ENCODE results near the gene CDC20. TPM values are rescaled to one million over a fixed set of nuclear protein-coding genes. Genes with fewer than 3 reads are reported as not detected.

The CDC20 gene
- total RNA-seq, 2 experiments from 2014 or later = 179 to 194 TPM

DNA sequence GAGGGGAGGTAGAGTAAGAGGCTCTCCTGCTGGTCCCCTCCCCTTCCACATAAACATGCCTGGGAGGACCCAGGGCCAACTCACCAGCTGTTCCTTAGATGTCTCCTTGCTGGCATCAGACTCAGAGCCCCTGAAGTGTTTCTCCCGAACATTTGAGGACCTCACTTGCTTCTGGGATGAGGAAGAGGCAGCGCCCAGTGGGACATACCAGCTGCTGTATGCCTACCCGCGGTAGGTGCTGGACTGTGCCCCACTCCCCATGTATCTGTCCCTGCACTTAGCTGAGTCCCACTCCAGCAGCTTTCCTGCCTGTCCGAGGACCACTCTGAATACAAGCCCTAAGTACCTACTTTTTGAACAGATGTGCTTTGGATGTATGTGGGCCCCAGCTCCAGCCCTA is 20.8 kb upstream of the CDC20 start:
- Mint-ChIP-seq H3K4me1 (ENCODE audit: low read depth) (no peaks in the 10 kb centered on the region), H3K4me3 (no peak overlapping the region), H3K27ac (no peak overlapping the region), H3K36me3 (ENCODE audit: low read depth) (no peaks in the 10 kb centered on the region), H3K9me3 (no peaks in the 10 kb centered on the region), H3K27me3 (ENCODE audit: low read depth) (no peaks in the 10 kb centered on the region)
- intact Hi-C loops (cut with micrococcal nuclease) = no loop called here
- DNase-seq = no peak
- CTCF ChIA-PET = interaction anchor here (0.6 kb wide), 1 partner anchor 359 kb away, joined by 3 read pairs; no protein-coding TSS in a partner anchor

- H3K27ac Mint-ChIP-seq = no peak overlapping the region
- H3K27me3 Mint-ChIP-seq (ENCODE audit: low read depth) = no peaks in the 10 kb centered on the region
- no peak overlapping the region for H3K4me3 Mint-ChIP-seq
- no peaks in the 10 kb centered on the region for H3K9me3 Mint-ChIP-seq
- CTCF ChIA-PET = no interaction called here
- intact Hi-C loops (cut with micrococcal nuclease) = no loop called here
- no peaks in the 10 kb centered on the region for H3K36me3 Mint-ChIP-seq (ENCODE audit: low read depth)
- no peaks in the 10 kb centered on the region for H3K4me1 Mint-ChIP-seq (ENCODE audit: low read depth)
- DNase-seq = no peak
Measured at GRCh38 chr1:43339584-43340232, 19.1 kb upstream of the CDC20 start.

- Mint-ChIP-seq H3K4me3 (no peak overlapping the region), H3K36me3 (ENCODE audit: low read depth) (no peaks in the 10 kb centered on the region), H3K9me3 (no peaks in the 10 kb centered on the region), H3K27ac (no peak overlapping the region), H3K4me1 (ENCODE audit: low read depth) (no peaks in the 10 kb centered on the region), H3K27me3 (ENCODE audit: low read depth) (no peaks in the 10 kb centered on the region)
- CTCF ChIA-PET = no interaction called here
- intact Hi-C loops (cut with micrococcal nuclease) = no loop called here
- no peak for DNase-seq
Measured at GRCh38 chr1:43340559-43340958, 18.2 kb upstream of the CDC20 start.

- H3K9me3 Mint-ChIP-seq = no peaks in the 10 kb centered on the region
- DNase-seq = no peak
- H3K27me3 Mint-ChIP-seq (ENCODE audit: low read depth) = no peaks in the 10 kb centered on the region
- H3K4me3 Mint-ChIP-seq = no peak overlapping the region
- CTCF ChIA-PET = interaction anchor here (0.6 kb wide), 1 partner anchor 88 kb away, joined by 5 read pairs; no protein-coding TSS in a partner anchor
- no peaks in the 10 kb centered on the region for H3K36me3 Mint-ChIP-seq (ENCODE audit: low read depth)
- H3K4me1 Mint-ChIP-seq (ENCODE audit: low read depth) = peaks cover under 1% of the 10 kb centered on the region
- no peak overlapping the region for H3K27ac Mint-ChIP-seq
- intact Hi-C loops (cut with micrococcal nuclease) = no loop called here
Measured at GRCh38 chr1:43344267-43344850, 14.4 kb upstream of the CDC20 start.

DNA sequence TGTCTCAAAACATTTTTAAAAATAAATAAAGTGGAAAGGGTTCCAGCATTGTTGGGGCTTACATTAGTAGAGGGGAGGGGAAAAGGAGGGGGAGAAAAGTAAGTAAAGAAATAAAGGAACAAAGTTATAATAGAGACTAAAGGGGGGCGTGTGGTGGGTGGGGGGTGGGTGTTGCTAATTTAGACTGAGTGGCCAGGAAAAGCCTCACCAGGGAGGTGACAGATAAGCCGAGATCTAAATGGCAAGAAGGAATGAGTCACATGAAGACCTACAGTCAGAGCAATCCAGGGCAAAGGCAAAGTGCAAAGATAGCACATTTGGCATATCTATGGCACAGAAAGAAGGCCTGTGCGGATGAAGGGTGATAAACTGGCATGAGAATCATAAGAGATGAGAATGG is 13.7 kb upstream of the CDC20 start:
- Mint-ChIP-seq H3K4me3 (no peak overlapping the region), H3K27me3 (ENCODE audit: low read depth) (no peaks in the 10 kb centered on the region), H3K4me1 (ENCODE audit: low read depth) (peaks cover 6% of the 10 kb centered on the region), H3K36me3 (ENCODE audit: low read depth) (no peaks in the 10 kb centered on the region), H3K27ac (no peak overlapping the region), H3K9me3 (no peaks in the 10 kb centered on the region)
- CTCF ChIA-PET = interaction anchor here (0.6 kb wide), 1 partner anchor 89 kb away, joined by 5 read pairs; no protein-coding TSS in a partner anchor
- intact Hi-C loops (cut with micrococcal nuclease) = no loop called here
- no peak for DNase-seq

DNA sequence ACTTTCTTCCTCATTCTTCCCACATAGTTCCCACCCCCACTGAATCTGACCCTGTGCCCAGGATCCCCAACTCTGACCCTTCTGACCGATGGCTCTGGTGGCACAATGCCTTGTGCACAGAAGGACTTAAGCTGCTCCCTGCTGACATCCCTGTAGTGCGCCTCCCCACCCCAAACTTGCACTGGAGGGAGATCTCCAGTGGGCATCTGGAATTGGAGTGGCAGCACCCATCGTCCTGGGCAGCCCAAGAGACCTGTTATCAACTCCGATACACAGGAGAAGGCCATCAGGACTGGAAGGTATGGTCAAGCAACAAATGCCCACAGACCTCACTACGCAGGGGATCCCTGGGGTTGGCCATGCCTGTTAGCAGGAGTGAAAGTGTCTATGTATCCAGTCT is 12.1 kb upstream of the CDC20 start:
- no peaks in the 10 kb centered on the region for H3K9me3 Mint-ChIP-seq
- H3K4me3 Mint-ChIP-seq = no peak overlapping the region
- H3K4me1 Mint-ChIP-seq (ENCODE audit: low read depth) = peaks cover 6% of the 10 kb centered on the region
- no peaks in the 10 kb centered on the region for H3K36me3 Mint-ChIP-seq (ENCODE audit: low read depth)
- intact Hi-C loops (cut with micrococcal nuclease) = no loop called here
- no peaks in the 10 kb centered on the region for H3K27me3 Mint-ChIP-seq (ENCODE audit: low read depth)
- DNase-seq = no peak
- CTCF ChIA-PET = no interaction called here
- no peak overlapping the region for H3K27ac Mint-ChIP-seq

DNA sequence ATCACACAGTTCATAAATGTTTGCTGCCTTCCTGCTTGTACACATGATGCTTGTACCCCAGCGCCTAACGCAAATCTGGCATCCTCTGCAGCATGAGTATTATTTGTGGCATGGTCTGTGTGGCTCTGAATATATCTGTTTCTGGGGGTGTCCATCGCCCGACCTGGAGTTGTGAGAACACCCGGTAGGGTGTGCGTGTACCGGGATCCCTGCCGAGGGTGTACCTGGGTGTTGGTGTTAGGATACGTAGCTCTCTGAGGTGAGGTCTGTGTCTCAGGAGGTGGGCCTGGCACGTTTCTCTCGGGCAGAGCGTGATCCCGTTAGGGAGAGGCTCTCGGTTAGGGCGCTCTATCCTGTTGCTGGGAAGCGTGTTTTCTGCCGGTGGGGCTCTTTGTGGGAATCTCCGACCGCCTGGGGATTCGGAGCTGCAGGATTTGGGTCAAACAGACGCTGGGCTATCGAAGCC is 10.4 kb upstream of the CDC20 start:
- DNase-seq = no peak
- no peak overlapping the region for H3K27ac Mint-ChIP-seq
- H3K36me3 Mint-ChIP-seq (ENCODE audit: low read depth) = no peaks in the 10 kb centered on the region
- H3K9me3 Mint-ChIP-seq = no peaks in the 10 kb centered on the region
- H3K27me3 Mint-ChIP-seq (ENCODE audit: low read depth) = no peaks in the 10 kb centered on the region
- H3K4me3 Mint-ChIP-seq = peak overlapping the region; percentile 32
- intact Hi-C loops (cut with micrococcal nuclease) = loop anchor here (1.0 kb wide), 1 partner anchor 302 kb away; the partner anchor contains the start of gene KDM4A
- CTCF ChIA-PET = interaction anchor here (1.0 kb wide), 1 partner anchor 10 kb away, joined by 5 read pairs; the partner anchor contains the start of gene CDC20
- H3K4me1 Mint-ChIP-seq (ENCODE audit: low read depth) = peaks cover 6% of the 10 kb centered on the region

DNA sequence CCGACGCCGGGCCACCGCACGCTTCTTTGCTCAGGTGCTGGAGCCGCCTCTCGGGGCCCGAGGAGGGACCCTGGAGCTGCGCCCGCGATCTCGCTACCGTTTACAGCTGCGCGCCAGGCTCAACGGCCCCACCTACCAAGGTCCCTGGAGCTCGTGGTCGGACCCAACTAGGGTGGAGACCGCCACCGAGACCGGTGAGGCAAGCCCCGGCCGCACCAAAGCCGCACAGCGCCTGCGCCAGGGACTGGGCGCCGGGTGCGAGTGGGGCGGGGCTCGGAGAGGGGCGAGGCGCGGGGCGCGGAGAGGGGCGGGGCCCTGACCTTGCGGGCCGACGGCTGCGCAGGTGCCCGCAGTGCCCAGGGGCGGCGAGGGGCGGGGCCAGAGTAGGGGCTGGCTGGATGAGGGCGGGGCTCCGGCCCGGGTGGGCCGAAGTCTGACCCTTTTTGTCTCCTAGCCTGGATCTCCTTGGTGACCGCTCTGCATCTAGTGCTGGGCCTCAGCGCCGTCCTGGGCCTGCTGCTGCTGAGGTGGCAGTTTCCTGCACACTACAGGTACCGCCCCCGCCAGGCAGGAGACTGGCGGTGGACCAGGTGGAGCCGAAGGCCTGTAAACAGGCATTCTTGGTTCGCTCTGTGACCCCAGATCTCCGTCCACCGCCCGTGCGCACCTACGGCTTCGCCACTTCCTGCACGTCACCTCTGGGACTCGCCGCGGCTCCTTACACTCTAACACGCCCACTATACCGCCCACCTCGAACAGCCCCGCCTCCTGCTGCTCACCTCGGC is 9.8 kb upstream of the CDC20 start:
- CTCF ChIA-PET = interaction anchor here (1.0 kb wide), 1 partner anchor 10 kb away, joined by 5 read pairs; the partner anchor contains the start of gene CDC20
- H3K9me3 Mint-ChIP-seq = no peaks in the 10 kb centered on the region
- H3K36me3 Mint-ChIP-seq (ENCODE audit: low read depth) = no peaks in the 10 kb centered on the region
- H3K4me3 Mint-ChIP-seq = peak overlapping the region; percentile 74
- no peaks in the 10 kb centered on the region for H3K27me3 Mint-ChIP-seq (ENCODE audit: low read depth)
- peaks cover 6% of the 10 kb centered on the region for H3K4me1 Mint-ChIP-seq (ENCODE audit: low read depth)
- peak; percentile 79 for DNase-seq
- peak overlapping the region; percentile 77 for H3K27ac Mint-ChIP-seq
- intact Hi-C loops (cut with micrococcal nuclease) = loop anchor here (1.0 kb wide), 1 partner anchor 301 kb away; the partner anchor contains the start of gene KDM4A

GRCh38 chr1:43349594-43350306 is 9.0 kb upstream of the CDC20 start:
- DNase-seq = no peak
- Mint-ChIP-seq H3K4me1 (ENCODE audit: low read depth) (peaks cover 6% of the 10 kb centered on the region), H3K27me3 (ENCODE audit: low read depth) (no peaks in the 10 kb centered on the region), H3K27ac (peak overlapping the region; percentile 77), H3K4me3 (peak overlapping the region; percentile 74), H3K9me3 (no peaks in the 10 kb centered on the region), H3K36me3 (ENCODE audit: low read depth) (peaks cover under 1% of the 10 kb centered on the region)
- intact Hi-C loops (cut with micrococcal nuclease) = no loop called here
- CTCF ChIA-PET = no interaction called here

DNA sequence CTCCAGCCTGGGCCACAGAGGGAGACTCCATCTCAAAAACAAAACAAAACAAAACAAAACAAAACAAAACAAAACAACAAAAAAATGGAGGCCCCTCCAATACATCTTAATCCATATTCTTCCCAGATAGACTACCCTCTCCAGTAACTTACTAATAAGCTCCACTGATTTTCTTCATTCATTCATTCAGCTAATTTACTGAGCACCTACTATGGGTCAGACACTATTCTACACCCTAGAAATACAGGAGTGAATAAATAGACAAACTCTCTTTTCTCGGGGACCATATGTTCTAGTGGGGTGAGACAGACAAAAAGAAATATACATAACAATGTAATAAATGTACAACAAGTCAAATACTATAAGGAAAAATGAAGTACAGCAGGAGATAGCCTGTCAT is 7.8 kb upstream of the CDC20 start:
- CTCF ChIA-PET = interaction anchor here (1.5 kb wide), 1 partner anchor 64 kb away, joined by 4 read pairs; no protein-coding TSS in a partner anchor
- H3K4me3 Mint-ChIP-seq = no peak overlapping the region
- DNase-seq = no peak
- peaks cover 2% of the 10 kb centered on the region for H3K36me3 Mint-ChIP-seq (ENCODE audit: low read depth)
- intact Hi-C loops (cut with micrococcal nuclease) = no loop called here
- H3K27ac Mint-ChIP-seq = peak overlapping the region; percentile 37
- H3K9me3 Mint-ChIP-seq = no peaks in the 10 kb centered on the region
- H3K27me3 Mint-ChIP-seq (ENCODE audit: low read depth) = no peaks in the 10 kb centered on the region
- H3K4me1 Mint-ChIP-seq (ENCODE audit: low read depth) = peaks cover 6% of the 10 kb centered on the region

GRCh38 chr1:43351421-43352350 is 7.1 kb upstream of the CDC20 start:
- H3K9me3 Mint-ChIP-seq = no peaks in the 10 kb centered on the region
- DNase-seq = no peak
- CTCF ChIA-PET = interaction anchor here (1.5 kb wide), 1 partner anchor 63 kb away, joined by 4 read pairs; no protein-coding TSS in a partner anchor
- H3K27me3 Mint-ChIP-seq (ENCODE audit: low read depth) = no peaks in the 10 kb centered on the region
- H3K4me1 Mint-ChIP-seq (ENCODE audit: low read depth) = peaks cover 6% of the 10 kb centered on the region
- H3K27ac Mint-ChIP-seq = no peak overlapping the region
- intact Hi-C loops (cut with micrococcal nuclease) = no loop called here
- no peak overlapping the region for H3K4me3 Mint-ChIP-seq
- peaks cover 2% of the 10 kb centered on the region for H3K36me3 Mint-ChIP-seq (ENCODE audit: low read depth)

All from activated naive CD4-positive, alpha-beta T cell treated with anti-CD3 and anti-CD28 coated beads for 36 hours (primary cell).